Measurements from ENCODE around the gene FAM131A.

The FAM131A gene

GRCh38 chr3:184358921-184359350 lies 21.5 kb downstream of the FAM131A start:
- TF ChIP-seq CTCF (IDR thresholded peaks at IDR 0.05; ENCODE audit: extremely low read depth, missing control alignments), result no peak
- no peak for DNase-seq (ENCODE audit: low spot score)

GRCh38 chr3:184359610-184360009 lies 22.2 kb downstream of the FAM131A start:
- no peak for TF ChIP-seq CTCF (IDR thresholded peaks at IDR 0.05; ENCODE audit: extremely low read depth, missing control alignments)
- DNase-seq (ENCODE audit: low spot score), result no peak

GRCh38 chr3:184360070-184360928 lies 22.9 kb downstream of the FAM131A start:
- no peak for DNase-seq (ENCODE audit: low spot score)
- TF ChIP-seq CTCF (IDR thresholded peaks at IDR 0.05; ENCODE audit: extremely low read depth, missing control alignments), result no peak

- TF ChIP-seq CTCF (IDR thresholded peaks at IDR 0.05; ENCODE audit: extremely low read depth, missing control alignments), result no peak
- DNase-seq (ENCODE audit: low spot score), result no peak
These were observed 23.6 kb downstream of the FAM131A start for GRCh38 chr3:184360929-184361531.

- no peak for TF ChIP-seq CTCF (IDR thresholded peaks at IDR 0.05; ENCODE audit: extremely low read depth, missing control alignments)
- peak; percentile 87 for DNase-seq (ENCODE audit: low spot score)
These were observed 24.1 kb downstream of the FAM131A start, which contains the start of the genes CLCN2 and POLR2H for GRCh38 chr3:184361532-184361931. Gene CLCN2, minus strand, starts transcription at chr3:184361605. Its CDS starts 126 bp downstream, at chr3:184361479. Gene POLR2H, plus strand, starts transcription at chr3:184361710. Its CDS starts 1,783 bp downstream, at chr3:184363493.

- no peak for TF ChIP-seq CTCF (IDR thresholded peaks at IDR 0.05; ENCODE audit: extremely low read depth, missing control alignments)
- peak; percentile 72 for DNase-seq (ENCODE audit: low spot score)
These were observed 24.7 kb downstream of the FAM131A start for GRCh38 chr3:184361932-184362667.

Measured in GM20000 (cell line).